ENCODE results near the gene GNAL.

Gene GNAL

GRCh38 chr18:11660691-11661090 is 28.4 kb upstream of the GNAL start:
- Histone ChIP-seq H3K4me1 (ENCODE audit: control insufficient read depth, insufficient read depth, low read length) (no peaks in the 10 kb centered on the region), H3K4me3 (ENCODE audit: low read depth, low read length) (no peak overlapping the region), H3K9ac (ENCODE audit: low read depth, low read length) (no peak overlapping the region), H3K36me3 (ENCODE audit: control insufficient read depth, insufficient read depth, low read length) (no peaks in the 10 kb centered on the region), H3K9me3 (ENCODE audit: control insufficient read depth, insufficient read depth, low read length) (no peaks in the 10 kb centered on the region), H3K27me3 (ENCODE audit: control insufficient read depth, insufficient read depth, low read length) (peaks cover 2% of the 10 kb centered on the region)

- Histone ChIP-seq H3K9me3 (ENCODE audit: control insufficient read depth, insufficient read depth, low read length) (no peaks in the 10 kb centered on the region), H3K36me3 (ENCODE audit: control insufficient read depth, insufficient read depth, low read length) (no peaks in the 10 kb centered on the region), H3K4me1 (ENCODE audit: control insufficient read depth, insufficient read depth, low read length) (no peaks in the 10 kb centered on the region), H3K4me3 (ENCODE audit: low read depth, low read length) (no peak overlapping the region), H3K27me3 (ENCODE audit: control insufficient read depth, insufficient read depth, low read length) (no peaks in the 10 kb centered on the region), H3K9ac (ENCODE audit: low read depth, low read length) (no peak overlapping the region)
Observed at GRCh38 chr18:11661430-11661829, 27.6 kb upstream of the GNAL start.

- Histone ChIP-seq H3K4me1 (ENCODE audit: control insufficient read depth, insufficient read depth, low read length) (no peaks in the 10 kb centered on the region), H3K36me3 (ENCODE audit: control insufficient read depth, insufficient read depth, low read length) (no peaks in the 10 kb centered on the region), H3K27me3 (ENCODE audit: control insufficient read depth, insufficient read depth, low read length) (no peaks in the 10 kb centered on the region), H3K9me3 (ENCODE audit: control insufficient read depth, insufficient read depth, low read length) (no peaks in the 10 kb centered on the region), H3K4me3 (ENCODE audit: low read depth, low read length) (no peak overlapping the region), H3K9ac (ENCODE audit: low read depth, low read length) (no peak overlapping the region)
Observed at GRCh38 chr18:11663439-11664029, 25.5 kb upstream of the GNAL start.

- H3K4me1 ChIP-seq (ENCODE audit: control insufficient read depth, insufficient read depth, low read length), result no peaks in the 10 kb centered on the region
- no peak overlapping the region for H3K9ac ChIP-seq (ENCODE audit: low read depth, low read length)
- peaks cover 2% of the 10 kb centered on the region for H3K27me3 ChIP-seq (ENCODE audit: control insufficient read depth, insufficient read depth, low read length)
- H3K9me3 ChIP-seq (ENCODE audit: control insufficient read depth, insufficient read depth, low read length), result no peaks in the 10 kb centered on the region
- H3K4me3 ChIP-seq (ENCODE audit: low read depth, low read length), result no peak overlapping the region
- no peaks in the 10 kb centered on the region for H3K36me3 ChIP-seq (ENCODE audit: control insufficient read depth, insufficient read depth, low read length)
Observed at GRCh38 chr18:11664286-11664685, 24.8 kb upstream of the GNAL start.

- Histone ChIP-seq H3K27me3 (ENCODE audit: control insufficient read depth, insufficient read depth, low read length) (peaks cover 4% of the 10 kb centered on the region), H3K9ac (ENCODE audit: low read depth, low read length) (no peak overlapping the region), H3K9me3 (ENCODE audit: control insufficient read depth, insufficient read depth, low read length) (no peaks in the 10 kb centered on the region), H3K36me3 (ENCODE audit: control insufficient read depth, insufficient read depth, low read length) (no peaks in the 10 kb centered on the region), H3K4me3 (ENCODE audit: low read depth, low read length) (no peak overlapping the region), H3K4me1 (ENCODE audit: control insufficient read depth, insufficient read depth, low read length) (no peaks in the 10 kb centered on the region)
Observed at GRCh38 chr18:11665146-11665545, 23.9 kb upstream of the GNAL start.

GRCh38 chr18:11665587-11665986 is 23.5 kb upstream of the GNAL start:
- Histone ChIP-seq H3K4me3 (ENCODE audit: low read depth, low read length) (no peak overlapping the region), H3K9ac (ENCODE audit: low read depth, low read length) (no peak overlapping the region), H3K4me1 (ENCODE audit: control insufficient read depth, insufficient read depth, low read length) (no peaks in the 10 kb centered on the region), H3K9me3 (ENCODE audit: control insufficient read depth, insufficient read depth, low read length) (no peaks in the 10 kb centered on the region), H3K36me3 (ENCODE audit: control insufficient read depth, insufficient read depth, low read length) (no peaks in the 10 kb centered on the region), H3K27me3 (ENCODE audit: control insufficient read depth, insufficient read depth, low read length) (peaks cover 5% of the 10 kb centered on the region)

- Histone ChIP-seq H3K36me3 (ENCODE audit: control insufficient read depth, insufficient read depth, low read length) (no peaks in the 10 kb centered on the region), H3K4me1 (ENCODE audit: control insufficient read depth, insufficient read depth, low read length) (no peaks in the 10 kb centered on the region), H3K27me3 (ENCODE audit: control insufficient read depth, insufficient read depth, low read length) (peaks cover 5% of the 10 kb centered on the region), H3K9me3 (ENCODE audit: control insufficient read depth, insufficient read depth, low read length) (no peaks in the 10 kb centered on the region), H3K4me3 (ENCODE audit: low read depth, low read length) (no peak overlapping the region), H3K9ac (ENCODE audit: low read depth, low read length) (no peak overlapping the region)
Observed at GRCh38 chr18:11666176-11666575, 22.9 kb upstream of the GNAL start.

GRCh38 chr18:11666831-11667230 is 22.2 kb upstream of the GNAL start:
- no peaks in the 10 kb centered on the region for H3K36me3 ChIP-seq (ENCODE audit: control insufficient read depth, insufficient read depth, low read length)
- no peak overlapping the region for H3K9ac ChIP-seq (ENCODE audit: low read depth, low read length)
- H3K4me1 ChIP-seq (ENCODE audit: control insufficient read depth, insufficient read depth, low read length), result no peaks in the 10 kb centered on the region
- peaks cover 5% of the 10 kb centered on the region for H3K27me3 ChIP-seq (ENCODE audit: control insufficient read depth, insufficient read depth, low read length)
- no peak overlapping the region for H3K4me3 ChIP-seq (ENCODE audit: low read depth, low read length)
- H3K9me3 ChIP-seq (ENCODE audit: control insufficient read depth, insufficient read depth, low read length), result no peaks in the 10 kb centered on the region

GRCh38 chr18:11667578-11667977 is 21.5 kb upstream of the GNAL start:
- no peaks in the 10 kb centered on the region for H3K9me3 ChIP-seq (ENCODE audit: control insufficient read depth, insufficient read depth, low read length)
- no peaks in the 10 kb centered on the region for H3K4me1 ChIP-seq (ENCODE audit: control insufficient read depth, insufficient read depth, low read length)
- H3K9ac ChIP-seq (ENCODE audit: low read depth, low read length), result no peak overlapping the region
- peaks cover 5% of the 10 kb centered on the region for H3K27me3 ChIP-seq (ENCODE audit: control insufficient read depth, insufficient read depth, low read length)
- H3K4me3 ChIP-seq (ENCODE audit: low read depth, low read length), result no peak overlapping the region
- H3K36me3 ChIP-seq (ENCODE audit: control insufficient read depth, insufficient read depth, low read length), result no peaks in the 10 kb centered on the region

- Histone ChIP-seq H3K27me3 (ENCODE audit: control insufficient read depth, insufficient read depth, low read length) (peaks cover 5% of the 10 kb centered on the region), H3K9ac (ENCODE audit: low read depth, low read length) (no peak overlapping the region), H3K36me3 (ENCODE audit: control insufficient read depth, insufficient read depth, low read length) (no peaks in the 10 kb centered on the region), H3K4me3 (ENCODE audit: low read depth, low read length) (no peak overlapping the region), H3K9me3 (ENCODE audit: control insufficient read depth, insufficient read depth, low read length) (no peaks in the 10 kb centered on the region), H3K4me1 (ENCODE audit: control insufficient read depth, insufficient read depth, low read length) (no peaks in the 10 kb centered on the region)
Observed at GRCh38 chr18:11668441-11669169, 20.5 kb upstream of the GNAL start.

- Histone ChIP-seq H3K4me3 (ENCODE audit: low read depth, low read length) (no peak overlapping the region), H3K4me1 (ENCODE audit: control insufficient read depth, insufficient read depth, low read length) (no peaks in the 10 kb centered on the region), H3K36me3 (ENCODE audit: control insufficient read depth, insufficient read depth, low read length) (no peaks in the 10 kb centered on the region), H3K9ac (ENCODE audit: low read depth, low read length) (no peak overlapping the region), H3K9me3 (ENCODE audit: control insufficient read depth, insufficient read depth, low read length) (no peaks in the 10 kb centered on the region), H3K27me3 (ENCODE audit: control insufficient read depth, insufficient read depth, low read length) (peaks cover 5% of the 10 kb centered on the region)
Observed at GRCh38 chr18:11669271-11669947, 19.7 kb upstream of the GNAL start.

- no peak overlapping the region for H3K9ac ChIP-seq (ENCODE audit: low read depth, low read length)
- H3K27me3 ChIP-seq (ENCODE audit: control insufficient read depth, insufficient read depth, low read length), result peaks cover 5% of the 10 kb centered on the region
- no peaks in the 10 kb centered on the region for H3K36me3 ChIP-seq (ENCODE audit: control insufficient read depth, insufficient read depth, low read length)
- no peaks in the 10 kb centered on the region for H3K9me3 ChIP-seq (ENCODE audit: control insufficient read depth, insufficient read depth, low read length)
- no peak overlapping the region for H3K4me3 ChIP-seq (ENCODE audit: low read depth, low read length)
- no peaks in the 10 kb centered on the region for H3K4me1 ChIP-seq (ENCODE audit: control insufficient read depth, insufficient read depth, low read length)
Observed at GRCh38 chr18:11669948-11670275, 19.2 kb upstream of the GNAL start.

Data from iPS-15b (cell line).